Neuronal stem cell (in vitro differentiated cells): ENCODE data around the gene TPSAB1.

ENCODE experiments used
- DNase-seq: peaks from one replicate; pipeline ENCODE4 v3.0.0-alpha.2; 2013; ENCODE audit warnings: low spot score
- H2AFZ ChIP-seq: one replicate; pipeline ENCODE4 v1.6.1; 2013; ENCODE audit warnings: mild to moderate bottlenecking, low read length, inconsistent platforms
- H2AK5ac ChIP-seq: 2 replicates; pipeline ENCODE4 v1.6.1; 2013; ENCODE audit warnings: low read depth, mild to moderate bottlenecking, inconsistent platforms, low read length, moderate library complexity, mixed read lengths
- H2BK120ac ChIP-seq: 2 replicates; pipeline ENCODE4 v1.6.1; 2013; ENCODE audit warnings: low read depth, mild to moderate bottlenecking, inconsistent platforms, low read length, moderate library complexity, mixed read lengths
- H2BK12ac ChIP-seq: one replicate; pipeline ENCODE4 v1.6.1; 2013; ENCODE audit warnings: low read length, inconsistent platforms
- H2BK15ac ChIP-seq: 2 replicates; pipeline ENCODE4 v1.6.1; 2013; ENCODE audit warnings: mild to moderate bottlenecking, low read length, inconsistent platforms, mixed read lengths
- H2BK5ac ChIP-seq: one replicate; pipeline ENCODE4 v1.6.1; 2013; ENCODE audit warnings: inconsistent platforms, mild to moderate bottlenecking, low read length, moderate library complexity
- H3K14ac ChIP-seq: one replicate; pipeline ENCODE4 v1.6.1; 2013; ENCODE audit warnings: low read length, inconsistent platforms
- H3K18ac ChIP-seq: 2 replicates; pipeline ENCODE4 v1.6.1; 2013; ENCODE audit warnings: low read length, inconsistent platforms
- H3K23ac ChIP-seq: 2 replicates; pipeline ENCODE4 v1.6.1; 2013; ENCODE audit warnings: low read depth, mild to moderate bottlenecking, mixed read lengths, low read length, inconsistent platforms; ENCODE audit not compliant: poor library complexity
- H3K27ac ChIP-seq: replicated peaks from 3 replicates; pipeline ENCODE4 v1.5.1; 2013; ENCODE audit warnings: low read length, inconsistent platforms
- H3K27me3 ChIP-seq, 3 experiments: 2 replicates each; pipeline ENCODE4 v1.6.1; 2013; ENCODE audit warnings: low read length in 3 of 3, mild to moderate bottlenecking in 2 of 3, inconsistent platforms in 1 of 3, low read depth in 1 of 3, mixed read lengths in 1 of 3, moderate library complexity in 1 of 3; ENCODE audit not compliant: control insufficient read depth in 3 of 3, insufficient read depth in 3 of 3
- H3K36me3 ChIP-seq, 2 donors: replicated peaks in 1 of 2; 2 replicates each; pipeline ENCODE4 v1.6.1; 2013; ENCODE audit warnings: low read length in 2 of 2; ENCODE audit not compliant: control insufficient read depth in 2 of 2, insufficient read depth in 2 of 2
- H3K4ac ChIP-seq: 2 replicates; pipeline ENCODE4 v1.6.1; 2013; ENCODE audit warnings: inconsistent platforms, mild to moderate bottlenecking, low read length, moderate library complexity
- H3K4me1 ChIP-seq, 2 donors: 1 replicate in 1 of 2; 2 replicates in 1 of 2; pipeline ENCODE4 v1.6.1; 2013; ENCODE audit warnings: low read length in 2 of 2, low read depth in 1 of 2; ENCODE audit not compliant: control insufficient read depth in 2 of 2, insufficient read depth in 1 of 2
- H3K4me2 ChIP-seq: one replicate; pipeline ENCODE4 v1.6.1; 2013; ENCODE audit warnings: mild to moderate bottlenecking, low read length, inconsistent platforms; ENCODE audit not compliant: insufficient read depth, poor library complexity, severe bottlenecking
- H3K4me3 ChIP-seq, 2 donors: 2 replicates each; pipeline ENCODE4 v1.5.1; 2013; ENCODE audit warnings: low read length in 2 of 2, mild to moderate bottlenecking in 2 of 2, inconsistent platforms in 1 of 2, moderate library complexity in 1 of 2
- H3K79me1 ChIP-seq: one replicate; pipeline ENCODE4 v1.6.1; 2013; ENCODE audit warnings: low read depth, mild to moderate bottlenecking, inconsistent platforms, low read length, moderate library complexity
- H3K9ac ChIP-seq: one replicate; pipeline ENCODE4 v1.6.1; 2013; ENCODE audit warnings: mild to moderate bottlenecking, low read depth, low read length, inconsistent platforms; ENCODE audit not compliant: poor library complexity
- H3K9me3 ChIP-seq, 2 donors: replicated peaks in 1 of 2; 2 replicates each; pipeline versions ENCODE3 to v1.6.1; 2013; ENCODE audit warnings: low read length in 2 of 2, mild to moderate bottlenecking in 2 of 2, inconsistent platforms in 1 of 2, low read depth in 1 of 2, mixed read lengths in 1 of 2, moderate library complexity in 1 of 2; ENCODE audit not compliant: control insufficient read depth in 2 of 2, insufficient read depth in 1 of 2
- H4K8ac ChIP-seq: one replicate; pipeline ENCODE4 v1.6.1; 2013; ENCODE audit warnings: low read depth, mild to moderate bottlenecking, inconsistent platforms, low read length, moderate library complexity
- H4K91ac ChIP-seq: one replicate; pipeline ENCODE4 v1.6.1; 2013; ENCODE audit warnings: low read length, low read depth, mild to moderate bottlenecking, inconsistent platforms; ENCODE audit not compliant: poor library complexity
- WGBS, 2 donors: extraction: QIAGEN DNeasy Blood & Tissue Kit; methylation state at CpG; one replicate each; pipeline ENCODE4 v1.1.7; 2013; ENCODE audit warnings: missing lambda C conversion rate in 2 of 2, mixed read lengths in 1 of 2; ENCODE audit not compliant: insufficient read length in 2 of 2, insufficient replicate concordance in 1 of 2; ENCODE audit errors: extremely low coverage in 2 of 2; 5-methylcytosine and 5-hydroxymethylcytosine counted together

Gene TPSAB1

GRCh38 chr16:1193825-1194581 lies 46.5 kb upstream of the TPSAB1 start:
- Histone ChIP-seq H3K27ac (no peak overlapping the region), H2BK5ac (peak overlapping the region; percentile 88), H3K36me3 (no peaks in the 10 kb centered on the region), H4K8ac (no peak overlapping the region), H2AK5ac (peak overlapping the region; percentile 37), H2AFZ (no peak overlapping the region), H4K91ac (no peak overlapping the region), H3K18ac (peak overlapping the region; percentile 71), H3K9me3 (no peaks in the 10 kb centered on the region), H3K4me2 (peak overlapping the region; percentile 11), H3K14ac (peak overlapping the region; percentile 17), H3K79me1 (peaks cover 30% of the 10 kb centered on the region), H3K4ac (no peak overlapping the region), H3K23ac (peak overlapping the region; percentile 85), H3K4me1 (peaks cover 6 to 9% of the 10 kb centered on the region in 2 donors), H2BK15ac (no peak overlapping the region), H3K27me3 (no peaks in the 10 kb centered on the region), H3K4me3 (no peak overlapping the region), H2BK12ac (no peak overlapping the region), H3K9ac (peak overlapping the region; percentile 44), H2BK120ac (no peak overlapping the region)
- WGBS, 2 donors: no CpG with 5 or more reads among the region's 29 CpGs
- DNase-seq: no peak

- no peak for DNase-seq
- Histone ChIP-seq H2BK15ac (no peak overlapping the region), H3K18ac (peak overlapping the region; percentile 71), H2AK5ac (no peak overlapping the region), H3K36me3 (peaks cover 0 to under 1% of the 10 kb centered on the region in 2 donors), H3K4me1 (peaks cover 6 to 9% of the 10 kb centered on the region in 2 donors), H4K91ac (no peak overlapping the region), H3K23ac (peak overlapping the region; percentile 20), H4K8ac (no peak overlapping the region), H3K9ac (no peak overlapping the region), H3K27ac (no peak overlapping the region), H3K4me2 (no peak overlapping the region), H3K4ac (no peak overlapping the region), H3K14ac (no peak overlapping the region), H3K79me1 (peaks cover 28% of the 10 kb centered on the region), H3K4me3 (no peak overlapping the region), H2BK120ac (no peak overlapping the region), H3K9me3 (no peaks in the 10 kb centered on the region), H2BK12ac (no peak overlapping the region), H3K27me3 (no peaks in the 10 kb centered on the region), H2AFZ (no peak overlapping the region), H2BK5ac (peak overlapping the region; percentile 88)
- WGBS, 2 donors: no CpG with 5 or more reads among the region's 61 CpGs
Measured at GRCh38 chr16:1194665-1195392, 45.7 kb upstream of the TPSAB1 start.

- no peak overlapping the region for H3K9ac ChIP-seq
- H3K18ac ChIP-seq: no peak overlapping the region
- no peak overlapping the region for H2BK5ac ChIP-seq
- H3K9me3 ChIP-seq: no peaks in the 10 kb centered on the region
- no peak overlapping the region for H2AFZ ChIP-seq
- WGBS, 2 donors: no CpG with 5 or more reads among the region's 14 CpGs
- H3K14ac ChIP-seq: no peak overlapping the region
- H3K4me1 ChIP-seq: peaks cover 6 to 9% of the 10 kb centered on the region in 2 donors
- no peak overlapping the region for H2BK15ac ChIP-seq
- H3K4ac ChIP-seq: no peak overlapping the region
- H2BK120ac ChIP-seq: no peak overlapping the region
- H3K36me3 ChIP-seq: peaks cover 0 to 5% of the 10 kb centered on the region in 2 donors
- no peak overlapping the region for H4K8ac ChIP-seq
- no peak overlapping the region for H2AK5ac ChIP-seq
- H3K4me2 ChIP-seq: no peak overlapping the region
- no peak overlapping the region for H3K27ac ChIP-seq
- no peak overlapping the region for H3K4me3 ChIP-seq
- H3K27me3 ChIP-seq: no peaks in the 10 kb centered on the region
- no peak for DNase-seq
- no peak overlapping the region for H2BK12ac ChIP-seq
- peaks cover 25% of the 10 kb centered on the region for H3K79me1 ChIP-seq
- H4K91ac ChIP-seq: no peak overlapping the region
- no peak overlapping the region for H3K23ac ChIP-seq
Measured at GRCh38 chr16:1195393-1195666, 45.2 kb upstream of the TPSAB1 start.

GRCh38 chr16:1196494-1196893 lies 44.0 kb upstream of the TPSAB1 start:
- Histone ChIP-seq H2BK5ac (no peak overlapping the region), H3K4me2 (no peak overlapping the region), H2BK12ac (no peak overlapping the region), H2BK15ac (no peak overlapping the region), H3K4ac (no peak overlapping the region), H2BK120ac (no peak overlapping the region), H3K14ac (no peak overlapping the region), H3K36me3 (peaks cover 0 to 7% of the 10 kb centered on the region in 2 donors), H2AFZ (no peak overlapping the region), H4K91ac (no peak overlapping the region), H3K9me3 (no peaks in the 10 kb centered on the region), H3K18ac (no peak overlapping the region), H3K23ac (peak overlapping the region; percentile 93), H4K8ac (no peak overlapping the region), H3K4me1 (peaks cover 6 to 9% of the 10 kb centered on the region in 2 donors), H2AK5ac (peak overlapping the region; percentile 43), H3K79me1 (peaks cover 20% of the 10 kb centered on the region), H3K4me3 (no peak overlapping the region), H3K9ac (no peak overlapping the region), H3K27ac (no peak overlapping the region), H3K27me3 (no peaks in the 10 kb centered on the region)
- no CpG with 5 or more reads among the region's 11 CpGs for WGBS, 2 donors
- DNase-seq: no peak
